ENCODE data around the gene SCUBE3. TPM values are rescaled to one million over a fixed set of nuclear protein-coding genes. Genes with fewer than 3 reads are reported as not detected.
A peak's percentile ranks its signal among the peaks of the same experiment; 100 is the strongest.

Gene SCUBE3
- total and polyA plus RNA-seq, 2 of the 13 experiments (the other 11 are each of a cell fraction or from before 2014, with no cell fraction given), result not detected

- TF ChIP-seq ZSCAN12 (CRISPR knock-in tag; IDR thresholded peaks at IDR 0.05) (no peak), ZNF644 (CRISPR knock-in tag; IDR thresholded peaks at IDR 0.05; ENCODE audit: low read depth) (no peak), CBX1 (IDR thresholded peaks at IDR 0.05; ENCODE audit: low read depth) (no peak), ZFP37 (CRISPR knock-in tag; IDR thresholded peaks at IDR 0.05; ENCODE audit: borderline replicate concordance) (0 out of 2 replicates have a peak, but pooled peaks have one; percentile 37), ZNF138 (CRISPR knock-in tag; IDR thresholded peaks at IDR 0.05; ENCODE audit: low read depth) (no peak), MAFF (IDR thresholded peaks at IDR 0.05; ENCODE audit: low read depth, low read length) (no peak), ZBED4 (CRISPR knock-in tag; IDR thresholded peaks at IDR 0.05; ENCODE audit: borderline replicate concordance) (no peak), ZIK1 (CRISPR knock-in tag; IDR thresholded peaks at IDR 0.05; ENCODE audit: borderline replicate concordance, low read depth) (no peak), ETV5 (CRISPR knock-in tag; IDR thresholded peaks at IDR 0.05; ENCODE audit: borderline replicate concordance) (peak; percentile 41; the same call in 1 of the 2 replicates), BRCA1 (CRISPR knock-in tag; IDR thresholded peaks at IDR 0.05) (no peak), ZNF180 (CRISPR knock-in tag; IDR thresholded peaks at IDR 0.05; ENCODE audit: borderline replicate concordance, low read depth) (no peak), U2AF1 (optimal IDR thresholded peaks at IDR 0.05; ENCODE audit: low read depth, low read length) (no peak), MTA1 (CRISPR knock-in tag; IDR thresholded peaks at IDR 0.05; ENCODE audit: borderline replicate concordance) (no peak), HOXA9 (CRISPR knock-in tag; IDR thresholded peaks at IDR 0.05; ENCODE audit: borderline replicate concordance) (no peak), RAD21 (CRISPR knock-in tag; IDR thresholded peaks at IDR 0.05) (no peak), NFIC (IDR thresholded peaks at IDR 0.05; ENCODE audit: low read length) (no peak), SRSF1 (optimal IDR thresholded peaks at IDR 0.05; ENCODE audit: low read depth, low read length) (no peak), NCOA2 (CRISPR knock-in tag; IDR thresholded peaks at IDR 0.05) (0 out of 2 replicates have a peak, but pooled peaks have one; percentile 15), KAT2B (IDR thresholded peaks at IDR 0.05; ENCODE audit: borderline replicate concordance, low read depth, low read length) (no peak)
- TF ChIP-seq, protein P1, sequence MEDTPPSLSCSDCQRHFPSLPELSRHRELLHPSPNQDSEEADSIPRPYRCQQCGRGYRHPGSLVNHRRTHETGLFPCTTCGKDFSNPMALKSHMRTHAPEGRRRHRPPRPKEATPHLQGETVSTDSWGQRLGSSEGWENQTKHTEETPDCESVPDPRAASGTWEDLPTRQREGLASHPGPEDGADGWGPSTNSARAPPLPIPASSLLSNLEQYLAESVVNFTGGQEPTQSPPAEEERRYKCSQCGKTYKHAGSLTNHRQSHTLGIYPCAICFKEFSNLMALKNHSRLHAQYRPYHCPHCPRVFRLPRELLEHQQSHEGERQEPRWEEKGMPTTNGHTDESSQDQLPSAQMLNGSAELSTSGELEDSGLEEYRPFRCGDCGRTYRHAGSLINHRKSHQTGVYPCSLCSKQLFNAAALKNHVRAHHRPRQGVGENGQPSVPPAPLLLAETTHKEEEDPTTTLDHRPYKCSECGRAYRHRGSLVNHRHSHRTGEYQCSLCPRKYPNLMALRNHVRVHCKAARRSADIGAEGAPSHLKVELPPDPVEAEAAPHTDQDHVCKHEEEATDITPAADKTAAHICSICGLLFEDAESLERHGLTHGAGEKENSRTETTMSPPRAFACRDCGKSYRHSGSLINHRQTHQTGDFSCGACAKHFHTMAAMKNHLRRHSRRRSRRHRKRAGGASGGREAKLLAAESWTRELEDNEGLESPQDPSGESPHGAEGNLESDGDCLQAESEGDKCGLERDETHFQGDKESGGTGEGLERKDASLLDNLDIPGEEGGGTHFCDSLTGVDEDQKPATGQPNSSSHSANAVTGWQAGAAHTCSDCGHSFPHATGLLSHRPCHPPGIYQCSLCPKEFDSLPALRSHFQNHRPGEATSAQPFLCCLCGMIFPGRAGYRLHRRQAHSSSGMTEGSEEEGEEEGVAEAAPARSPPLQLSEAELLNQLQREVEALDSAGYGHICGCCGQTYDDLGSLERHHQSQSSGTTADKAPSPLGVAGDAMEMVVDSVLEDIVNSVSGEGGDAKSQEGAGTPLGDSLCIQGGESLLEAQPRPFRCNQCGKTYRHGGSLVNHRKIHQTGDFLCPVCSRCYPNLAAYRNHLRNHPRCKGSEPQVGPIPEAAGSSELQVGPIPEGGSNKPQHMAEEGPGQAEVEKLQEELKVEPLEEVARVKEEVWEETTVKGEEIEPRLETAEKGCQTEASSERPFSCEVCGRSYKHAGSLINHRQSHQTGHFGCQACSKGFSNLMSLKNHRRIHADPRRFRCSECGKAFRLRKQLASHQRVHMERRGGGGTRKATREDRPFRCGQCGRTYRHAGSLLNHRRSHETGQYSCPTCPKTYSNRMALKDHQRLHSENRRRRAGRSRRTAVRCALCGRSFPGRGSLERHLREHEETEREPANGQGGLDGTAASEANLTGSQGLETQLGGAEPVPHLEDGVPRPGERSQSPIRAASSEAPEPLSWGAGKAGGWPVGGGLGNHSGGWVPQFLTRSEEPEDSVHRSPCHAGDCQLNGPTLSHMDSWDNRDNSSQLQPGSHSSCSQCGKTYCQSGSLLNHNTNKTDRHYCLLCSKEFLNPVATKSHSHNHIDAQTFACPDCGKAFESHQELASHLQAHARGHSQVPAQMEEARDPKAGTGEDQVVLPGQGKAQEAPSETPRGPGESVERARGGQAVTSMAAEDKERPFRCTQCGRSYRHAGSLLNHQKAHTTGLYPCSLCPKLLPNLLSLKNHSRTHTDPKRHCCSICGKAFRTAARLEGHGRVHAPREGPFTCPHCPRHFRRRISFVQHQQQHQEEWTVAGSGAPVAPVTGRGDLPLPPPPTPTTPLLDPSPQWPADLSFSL (CRISPR knock-in tag; IDR thresholded peaks at IDR 0.05), result no peak
- TF ChIP-seq, protein P2, sequence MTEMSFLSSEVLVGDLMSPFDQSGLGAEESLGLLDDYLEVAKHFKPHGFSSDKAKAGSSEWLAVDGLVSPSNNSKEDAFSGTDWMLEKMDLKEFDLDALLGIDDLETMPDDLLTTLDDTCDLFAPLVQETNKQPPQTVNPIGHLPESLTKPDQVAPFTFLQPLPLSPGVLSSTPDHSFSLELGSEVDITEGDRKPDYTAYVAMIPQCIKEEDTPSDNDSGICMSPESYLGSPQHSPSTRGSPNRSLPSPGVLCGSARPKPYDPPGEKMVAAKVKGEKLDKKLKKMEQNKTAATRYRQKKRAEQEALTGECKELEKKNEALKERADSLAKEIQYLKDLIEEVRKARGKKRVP (CRISPR knock-in tag; IDR thresholded peaks at IDR 0.05), result 0 out of 4 replicates have a peak, but pooled peaks of 1 of the 2 experiments have one; percentile 29
Measured at GRCh38 chr6:35185302-35185681, 28.5 kb upstream of the SCUBE3 start (continued).
